Activated B cell treated with CpG ODN at 0.5 μM for 24 hours (primary cell): ENCODE results near the gene SH2D7. TPM values are rescaled to one million over a fixed set of nuclear protein-coding genes. Genes with fewer than 3 reads are reported as not detected.
"Not testable (repeated sequence)": the region's sequence is repeated elsewhere in the genome, so short reads cannot be mapped to it uniquely, and the experiment has no call there.

Experiments used
- ATAC-seq: fragments of 200-7000 bp; cut with Tn5 transposase; one replicate; pipeline ENCODE4 v1.10.0; 2021; ENCODE audit warnings: low read depth, mild to moderate bottlenecking, moderate library complexity
- CTCF ChIA-PET: fragments of 350-600 bp; sonication (Branson Sonifier 250); formaldehyde crosslinking; loops from one replicate; lab custom pipeline; 2021; ENCODE audit warnings: antibody characterized with exemption; lab: Charles Lee
- POLR2A ChIA-PET: fragments of 350-600 bp; sonication (Branson Sonifier 250); formaldehyde crosslinking; loops from one replicate; lab custom pipeline; 2021; ENCODE audit warnings: antibody characterized with exemption; lab: Charles Lee
- DNase-seq: peaks from one replicate; pipeline ENCODE4 v3.0.0; 2022
- H3K27ac Mint-ChIP-seq: one replicate; pipeline ENCODE4 v1.8.0; 2020; ENCODE audit warnings: mixed read lengths
- H3K27me3 Mint-ChIP-seq: one replicate; pipeline ENCODE4 v1.8.0; 2021; ENCODE audit warnings: mixed read lengths
- H3K36me3 Mint-ChIP-seq: one replicate; pipeline ENCODE4 v1.8.0; 2021; ENCODE audit warnings: low read depth, mixed read lengths
- H3K4me1 Mint-ChIP-seq: one replicate; pipeline ENCODE4 v1.8.0; 2021; ENCODE audit warnings: mixed read lengths
- H3K4me3 Mint-ChIP-seq: one replicate; pipeline ENCODE4 v1.8.0; 2020; ENCODE audit warnings: mild to moderate bottlenecking, mixed read lengths
- H3K9me3 Mint-ChIP-seq: one replicate; pipeline ENCODE4 v1.8.0; 2020; ENCODE audit warnings: mixed read lengths
- intact Hi-C: fragments of 100-400 bp; cut with micrococcal nuclease; formaldehyde crosslinking; loops from one replicate; pipeline ENCODE4 v1.15.1; 2024
- total RNA-seq: library from RNA; stranded (reverse); gene quantifications from 2 replicates; pipeline ENCODE4 v1.2.3, GENCODE V29; 2022
- TF ChIP-seq, protein P1 (sequence below): fragments of 200-600 bp; IDR thresholded peaks from one replicate; pipeline ENCODE4 v1.8.0; 2022; ENCODE audit warnings: antibody characterized with exemption, mild to moderate bottlenecking

The SH2D7 gene
- total RNA-seq, 1 donor from 2014 or later, result not detected

DNA sequence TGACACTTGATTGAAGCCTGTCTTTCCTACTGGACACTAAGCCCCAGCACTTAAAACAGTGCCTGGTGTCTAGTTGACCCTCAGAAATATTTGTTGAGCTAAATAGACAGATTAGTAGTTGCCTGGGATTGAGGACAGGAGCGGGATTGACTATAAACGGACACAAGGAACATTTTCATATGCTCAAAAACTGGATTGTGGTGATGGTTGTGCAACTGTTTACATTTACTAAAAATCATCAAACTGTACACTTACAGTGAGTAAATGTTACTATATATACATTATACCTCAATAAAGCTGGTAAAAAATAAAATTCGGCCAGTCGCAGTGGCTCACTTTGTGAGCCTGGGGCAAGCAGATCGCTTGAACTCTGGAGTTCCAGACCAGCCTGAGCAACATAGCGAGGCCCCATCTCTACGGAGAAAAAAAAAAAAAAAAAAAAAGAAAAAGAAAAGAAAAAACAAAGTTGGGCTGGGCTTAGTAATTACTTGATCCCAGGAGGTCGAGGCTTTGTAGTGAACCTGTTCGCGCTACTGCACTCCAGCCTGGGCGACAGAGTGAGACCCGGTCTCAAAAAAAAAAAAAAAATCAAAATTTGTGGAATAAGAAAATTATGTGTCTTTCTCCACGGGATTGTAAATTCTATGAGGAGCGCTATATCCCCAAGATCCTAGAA, 56.2 kb downstream of the SH2D7 start:
- peak overlapping the region; percentile 91 for H3K4me3 Mint-ChIP-seq
- peaks cover 45% of the 10 kb centered on the region for H3K4me1 Mint-ChIP-seq
- H3K27ac Mint-ChIP-seq, result peak overlapping the region; percentile 91
- CTCF ChIA-PET, result interaction anchor here (1.1 to 3.3 kb wide), 4 partner anchors 18 to 47 kb away, joined by 3 to 18 read pairs (median 4); partner anchors contain the start of gene CIB2
- H3K27me3 Mint-ChIP-seq, result no peaks in the 10 kb centered on the region
- POLR2A ChIA-PET, result interaction anchor here (0.6 to 4.5 kb wide), 20 partner anchors 17 to 1240 kb away, joined by 3 to 86 read pairs (median 5); partner anchors contain the start of genes CIB2, IREB2, PSMA4 and SKIC8
- peak; percentile 10 for ATAC-seq
- H3K36me3 Mint-ChIP-seq, result peaks cover 20% of the 10 kb centered on the region
- H3K9me3 Mint-ChIP-seq, result no peaks in the 10 kb centered on the region
- TF ChIP-seq, protein P1, sequence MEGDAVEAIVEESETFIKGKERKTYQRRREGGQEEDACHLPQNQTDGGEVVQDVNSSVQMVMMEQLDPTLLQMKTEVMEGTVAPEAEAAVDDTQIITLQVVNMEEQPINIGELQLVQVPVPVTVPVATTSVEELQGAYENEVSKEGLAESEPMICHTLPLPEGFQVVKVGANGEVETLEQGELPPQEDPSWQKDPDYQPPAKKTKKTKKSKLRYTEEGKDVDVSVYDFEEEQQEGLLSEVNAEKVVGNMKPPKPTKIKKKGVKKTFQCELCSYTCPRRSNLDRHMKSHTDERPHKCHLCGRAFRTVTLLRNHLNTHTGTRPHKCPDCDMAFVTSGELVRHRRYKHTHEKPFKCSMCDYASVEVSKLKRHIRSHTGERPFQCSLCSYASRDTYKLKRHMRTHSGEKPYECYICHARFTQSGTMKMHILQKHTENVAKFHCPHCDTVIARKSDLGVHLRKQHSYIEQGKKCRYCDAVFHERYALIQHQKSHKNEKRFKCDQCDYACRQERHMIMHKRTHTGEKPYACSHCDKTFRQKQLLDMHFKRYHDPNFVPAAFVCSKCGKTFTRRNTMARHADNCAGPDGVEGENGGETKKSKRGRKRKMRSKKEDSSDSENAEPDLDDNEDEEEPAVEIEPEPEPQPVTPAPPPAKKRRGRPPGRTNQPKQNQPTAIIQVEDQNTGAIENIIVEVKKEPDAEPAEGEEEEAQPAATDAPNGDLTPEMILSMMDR, result no peak
- DNase-seq, result no peak
- intact Hi-C loops, result loop anchor here (1.0 to 10.0 kb wide), 6 partner anchors 17 to 1074 kb away; partner anchors contain the start of genes CIB2, IREB2 and TSPAN3

DNA sequence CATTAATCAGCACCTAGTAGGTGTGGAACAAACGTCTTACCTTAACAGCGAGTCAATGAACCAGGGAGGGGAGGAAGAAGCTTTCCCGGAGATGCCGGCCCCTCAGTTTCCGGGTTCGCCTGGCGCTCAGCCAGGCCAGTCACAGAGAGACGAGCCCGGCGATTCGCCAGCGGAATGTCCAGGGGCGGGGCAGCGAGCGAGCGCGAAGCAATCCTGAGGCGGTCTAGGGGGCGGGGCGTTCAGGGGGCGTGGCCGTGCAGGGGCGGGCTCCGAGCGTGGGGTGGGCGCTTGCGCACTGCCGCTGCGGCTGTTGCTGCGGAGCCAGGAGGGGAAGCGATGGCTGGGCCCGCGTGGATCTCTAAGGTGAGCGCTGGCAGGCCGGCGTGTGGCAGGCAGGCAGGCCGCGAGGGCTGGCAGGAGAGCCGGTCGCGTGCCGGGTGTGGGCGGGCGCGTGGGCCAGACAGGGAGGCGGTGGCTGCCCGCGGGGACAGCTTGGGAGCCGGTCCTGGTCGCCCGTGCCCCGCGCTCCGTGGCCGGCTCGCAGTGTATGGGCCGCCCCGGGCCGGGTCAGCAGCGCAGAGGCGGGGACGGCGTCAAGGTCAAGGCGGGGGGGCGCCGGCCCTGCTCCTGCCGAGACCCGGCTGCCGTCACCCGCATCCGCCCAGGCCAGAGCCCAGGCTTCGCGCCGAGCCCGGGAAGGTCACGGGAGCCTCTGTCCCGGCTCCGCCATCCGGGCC, 56.9 kb downstream of the SH2D7 start, which contains the start of gene IDH3A:
TSS of gene IDH3A (plus strand) at position 295 of the 737 bp plus-strand sequence. CDS start at position 337, 42 bp downstream.
- CTCF ChIA-PET, result interaction anchor here (1.1 to 3.3 kb wide), 4 partner anchors 18 to 46 kb away, joined by 3 to 18 read pairs (median 3); partner anchors contain the start of gene CIB2
- intact Hi-C loops, result loop anchor here (1.0 to 10.0 kb wide), 6 partner anchors 18 to 1074 kb away; partner anchors contain the start of genes CIB2, IREB2 and TSPAN3
- TF ChIP-seq, protein P1, result no peak
- Mint-ChIP-seq H3K4me3 (peak within 1 kb of the TSS; percentile 94), H3K9me3 (no peaks in the 10 kb centered on the region), H3K36me3 (peaks cover 21% of the 10 kb centered on the region), H3K27me3 (no peaks in the 10 kb centered on the region), H3K27ac (peak within 1 kb of the TSS; percentile 91), H3K4me1 (peaks cover 46% of the 10 kb centered on the region)
- DNase-seq (peak; percentile 99), ATAC-seq (peak; percentile 97)
- POLR2A ChIA-PET, result interaction anchor here (0.6 to 4.5 kb wide), 16 partner anchors 9 to 1240 kb away, joined by 3 to 86 read pairs (median 5); partner anchors contain the start of genes CIB2, IREB2 and SKIC8

- H3K4me3 Mint-ChIP-seq, result peak overlapping the region; percentile 94
- CTCF ChIA-PET, result interaction anchor here (1.1 to 3.3 kb wide), 3 partner anchors 25 to 46 kb away, joined by 3 to 18 read pairs (median 3); no protein-coding TSS in a partner anchor
- ATAC-seq, result no peak
- TF ChIP-seq, protein P1, result no peak
- intact Hi-C loops, result loop anchor here (1.0 to 10.0 kb wide), 6 partner anchors 17 to 1075 kb away; partner anchors contain the start of genes CIB2, IREB2 and TSPAN3
- no peak for DNase-seq
- H3K27me3 Mint-ChIP-seq, result no peaks in the 10 kb centered on the region
- H3K27ac Mint-ChIP-seq, result peak overlapping the region; percentile 67
- H3K36me3 Mint-ChIP-seq, result peaks cover 22% of the 10 kb centered on the region
- H3K9me3 Mint-ChIP-seq, result no peaks in the 10 kb centered on the region
- POLR2A ChIA-PET, result interaction anchor here (0.6 to 4.5 kb wide), 7 partner anchors 15 to 287 kb away, joined by 3 to 86 read pairs (median 12); partner anchors contain the start of genes CIB2 and IREB2
- H3K4me1 Mint-ChIP-seq, result peaks cover 46% of the 10 kb centered on the region
Measured at GRCh38 chr15:78149805-78150751, 57.7 kb downstream of the SH2D7 start.

DNA sequence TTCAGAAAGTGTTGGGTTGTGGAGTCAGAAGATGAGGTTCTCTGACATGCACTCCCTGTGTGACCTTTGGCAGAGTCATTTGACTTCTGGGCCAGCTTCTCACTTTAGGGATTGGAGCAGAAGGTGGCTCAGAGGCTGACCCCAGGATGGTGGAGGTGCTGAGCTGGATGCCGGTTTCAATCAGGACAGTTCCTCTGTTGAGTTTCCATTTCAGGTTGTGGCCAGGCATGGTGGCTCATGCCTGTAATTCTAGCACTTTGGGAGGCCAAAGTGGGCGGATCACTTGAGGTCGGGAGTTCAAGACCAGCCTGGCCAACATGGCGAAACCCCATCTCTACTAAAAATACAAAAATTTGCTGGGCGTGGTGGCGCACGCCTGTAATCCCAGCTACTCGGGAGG, 58.7 kb downstream of the SH2D7 start:
- ChIA-PET POLR2A (interaction anchor here (0.6 to 4.5 kb wide), 2 partner anchors 14 to 22 kb away, joined by 3 to 86 read pairs; no protein-coding TSS in a partner anchor), CTCF (interaction anchor here (1.1 kb wide), 1 partner anchor 45 kb away, joined by 3 read pairs; no protein-coding TSS in a partner anchor)
- H3K27me3 Mint-ChIP-seq, intact Hi-C loops, ATAC-seq, DNase-seq, H3K9me3 Mint-ChIP-seq: not testable (repeated sequence)
- Mint-ChIP-seq H3K4me1 (peaks cover 46% of the 10 kb centered on the region), H3K4me3 (peak overlapping the region; percentile 94), H3K27ac (peak overlapping the region; percentile 4), H3K36me3 (peaks cover 32% of the 10 kb centered on the region)

Other genes starting within 250 kb of the SH2D7 start
- gene TBC1D2B, start 14.8 kb upstream of the SH2D7 start, total RNA-seq, result 12.9 and 13.7 TPM in 2 replicates
- gene CIB2, start 38.9 kb downstream of the SH2D7 start, total RNA-seq, result 3.5 and 3.7 TPM in 2 replicates
- gene IDH3A, start 56.8 kb downstream of the SH2D7 start, total RNA-seq, result 111 and 124 TPM in 2 replicates
- 0.07 and 0.15 TPM in 2 replicates for gene ACSBG1, start 142.0 kb downstream of the SH2D7 start, total RNA-seq
- gene DNAJA4, start 172.0 kb downstream of the SH2D7 start, total RNA-seq, result 18.8 and 22.3 TPM in 2 replicates
- gene SKIC8, start 207.0 kb downstream of the SH2D7 start, total RNA-seq, result 43.2 and 46.0 TPM in 2 replicates
- gene CRABP1, start 247.8 kb downstream of the SH2D7 start, total RNA-seq, result not detected in 2 replicates